Right hindlimb (tissue), 1 donor: ENCODE data around the gene OSBPL2.

ENCODE experiments used
- DNase-seq: peaks from one replicate; pipeline ENCODE4 v3.0.0-alpha.2; 2018

OSBPL2 gene

DNA sequence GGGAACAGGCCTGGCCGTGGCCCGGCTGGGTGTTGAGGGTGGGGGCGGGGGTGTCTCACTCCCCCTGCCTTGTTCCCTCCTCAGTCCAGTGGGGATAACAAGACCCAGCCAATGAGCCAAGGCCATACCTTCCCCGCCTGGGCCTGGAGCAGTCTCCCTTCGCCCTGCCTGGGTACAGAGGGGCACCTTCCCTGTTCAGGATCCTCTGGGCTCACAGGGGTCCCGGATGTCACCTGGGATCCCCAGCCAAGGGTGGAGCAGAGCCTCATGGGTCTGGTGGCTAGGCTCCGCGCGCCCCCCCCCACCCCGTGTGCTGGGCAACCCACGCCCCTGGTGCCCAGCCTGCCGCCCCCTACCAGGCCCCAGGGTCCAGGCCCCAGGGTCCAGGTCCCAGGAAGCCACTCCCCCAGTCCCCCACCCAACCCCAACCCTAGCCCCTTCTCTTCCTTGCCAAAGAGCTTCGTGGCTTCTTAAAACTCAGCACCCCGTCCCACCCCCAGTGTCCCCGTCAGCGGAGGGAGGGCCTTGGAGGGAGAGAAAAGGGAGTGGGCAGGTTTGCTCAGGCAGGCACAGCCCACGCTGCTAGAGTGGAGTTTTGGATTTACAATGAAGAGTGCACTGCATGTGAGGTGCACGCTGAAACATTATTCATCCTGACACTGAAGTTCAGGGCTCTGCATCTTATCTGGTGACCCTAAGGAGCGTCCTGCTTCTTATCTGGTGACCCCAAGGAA is 30.1 kb upstream of the OSBPL2 start:
- no peak for DNase-seq

DNA sequence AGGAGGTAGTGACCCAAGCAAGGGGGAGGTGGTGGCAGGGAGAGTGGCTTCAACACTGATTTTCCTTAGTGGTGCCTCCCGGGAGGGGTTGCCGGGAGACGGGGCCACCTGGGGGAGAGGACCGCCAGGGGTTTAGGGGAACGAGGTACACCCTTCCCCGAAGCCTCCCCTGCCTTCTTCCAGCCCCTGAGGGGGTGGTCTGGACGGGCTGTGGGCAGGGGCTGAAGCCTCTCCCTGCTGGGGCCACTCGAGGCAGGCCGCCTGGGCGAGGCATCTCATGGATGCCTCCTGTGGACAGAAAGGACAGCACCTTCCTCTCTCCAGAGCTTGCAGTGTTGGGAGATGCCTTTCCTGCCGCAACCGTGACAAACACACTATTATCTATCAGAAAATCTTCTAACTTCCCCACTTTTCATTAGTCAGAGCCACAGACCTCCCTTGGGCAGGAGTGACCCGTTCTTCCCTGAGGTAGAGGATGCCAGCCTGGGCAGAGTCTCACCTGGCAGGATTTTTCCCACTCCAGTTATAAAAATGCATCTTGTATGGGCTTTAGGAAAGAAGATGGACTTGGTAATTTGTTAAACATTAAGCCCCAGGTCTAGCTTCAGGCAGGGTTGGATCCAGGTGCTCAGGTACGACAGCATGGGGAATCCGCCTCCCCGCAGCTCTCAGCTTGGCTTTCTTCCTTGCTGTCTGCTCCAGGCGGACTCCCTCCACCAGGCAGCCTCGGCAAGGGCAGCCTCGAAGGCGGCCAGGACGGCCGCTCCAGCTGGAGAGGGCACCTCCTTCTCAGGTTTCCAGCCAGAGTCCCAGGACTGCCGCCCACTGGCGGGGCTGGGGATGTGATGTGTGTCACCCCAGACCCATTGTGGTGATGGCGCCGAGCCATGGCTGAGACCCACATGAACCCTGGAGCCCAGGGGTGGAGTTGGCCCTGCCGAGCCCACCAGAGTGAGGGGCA is 29.2 kb upstream of the OSBPL2 start:
- no peak for DNase-seq

DNA sequence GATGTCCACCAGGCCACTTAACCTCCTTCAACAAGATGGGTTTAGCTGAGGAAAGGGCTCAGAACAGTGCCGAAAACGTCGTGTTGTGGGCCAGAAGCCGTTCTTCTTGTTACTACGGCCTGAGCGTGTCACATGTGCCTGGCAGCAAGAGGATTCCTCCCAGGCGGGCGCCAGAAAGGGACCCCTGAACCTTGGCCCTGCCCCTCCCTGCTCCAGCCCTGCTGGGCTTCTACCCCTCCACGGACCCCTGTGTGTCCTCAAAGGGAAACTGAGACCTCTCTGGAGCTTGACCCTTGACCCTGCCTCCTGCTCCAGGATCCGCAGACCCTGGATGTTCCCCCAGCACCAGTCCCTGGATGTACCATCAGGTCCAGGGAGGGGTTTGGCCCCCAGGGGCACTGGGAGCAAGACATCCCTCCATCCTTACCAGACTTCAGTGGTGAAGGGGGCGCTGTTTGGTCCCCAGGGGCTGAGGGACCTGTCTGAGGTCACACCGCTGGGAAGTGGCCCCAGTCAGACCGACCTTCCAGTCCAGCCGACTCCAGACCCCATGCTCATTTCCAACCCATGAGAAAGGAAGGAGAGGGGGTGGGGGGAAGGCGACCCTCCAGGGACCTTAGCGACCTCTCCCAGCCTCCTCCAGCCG is 28.3 kb upstream of the OSBPL2 start:
- no peak for DNase-seq

DNA sequence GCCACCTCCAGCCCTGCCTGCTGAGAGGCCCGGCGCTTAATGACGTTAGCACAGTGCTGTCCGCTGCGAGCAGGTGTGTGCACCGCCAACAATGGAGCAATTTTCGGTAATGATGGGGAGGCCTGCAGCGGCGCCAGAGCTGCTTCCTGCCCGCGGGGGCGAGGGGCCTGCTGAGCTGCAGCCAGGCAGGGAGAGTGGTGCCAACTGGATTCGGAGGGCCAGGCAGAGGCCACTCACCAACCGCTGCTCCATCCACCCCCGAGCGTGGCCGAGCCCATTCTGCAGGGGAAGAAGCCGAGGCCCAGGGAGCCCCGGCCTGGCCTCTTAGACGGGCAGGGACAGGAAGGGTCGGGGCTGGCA is 27.8 kb upstream of the OSBPL2 start:
- no peak for DNase-seq

DNA sequence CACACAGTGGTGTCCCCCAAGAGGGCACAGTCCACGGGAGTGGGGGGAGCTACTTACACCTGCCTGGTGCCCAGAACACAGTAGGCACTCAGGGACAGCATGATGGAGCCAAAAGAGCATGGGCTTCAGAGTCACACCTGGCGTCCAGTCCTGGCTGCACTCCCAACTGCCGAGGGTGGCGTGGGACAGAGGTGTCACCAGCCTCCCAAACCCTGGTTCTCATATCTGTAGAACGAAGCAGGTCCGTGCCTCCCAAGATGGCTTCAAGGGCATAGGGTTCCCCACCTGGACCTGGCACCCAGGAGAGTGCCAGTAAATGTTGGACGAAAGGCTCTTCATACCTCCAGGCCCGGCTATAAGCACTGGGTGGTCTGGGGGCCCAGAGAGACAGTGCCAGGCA is 27.1 kb upstream of the OSBPL2 start:
- DNase-seq, result no peak

DNA sequence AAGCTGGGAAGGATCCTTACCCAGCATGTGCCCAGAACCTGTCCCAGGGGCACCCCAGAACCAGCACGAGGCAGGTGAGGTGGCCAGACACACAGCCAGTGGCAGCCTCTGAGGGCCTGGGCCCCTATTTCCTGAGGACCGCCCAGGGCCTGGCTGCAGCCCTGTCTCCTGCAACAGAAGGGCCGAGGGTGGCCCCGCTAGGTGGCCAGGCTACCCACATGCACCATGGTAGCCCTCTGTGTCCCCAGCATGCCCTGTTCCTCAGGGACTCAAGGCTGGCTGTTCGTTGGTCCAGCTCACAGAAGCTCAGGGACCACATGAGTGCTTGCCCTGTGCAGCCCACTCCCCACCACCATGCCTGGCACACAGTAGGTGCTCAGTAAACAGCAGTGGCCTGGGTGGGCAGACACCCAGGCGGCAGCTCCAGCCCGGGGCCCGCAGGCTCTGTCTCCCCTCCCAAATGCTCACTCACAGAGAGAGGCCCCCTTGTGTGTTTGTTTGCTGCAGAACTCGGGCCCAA is 26.5 kb upstream of the OSBPL2 start:
- no peak for DNase-seq

DNA sequence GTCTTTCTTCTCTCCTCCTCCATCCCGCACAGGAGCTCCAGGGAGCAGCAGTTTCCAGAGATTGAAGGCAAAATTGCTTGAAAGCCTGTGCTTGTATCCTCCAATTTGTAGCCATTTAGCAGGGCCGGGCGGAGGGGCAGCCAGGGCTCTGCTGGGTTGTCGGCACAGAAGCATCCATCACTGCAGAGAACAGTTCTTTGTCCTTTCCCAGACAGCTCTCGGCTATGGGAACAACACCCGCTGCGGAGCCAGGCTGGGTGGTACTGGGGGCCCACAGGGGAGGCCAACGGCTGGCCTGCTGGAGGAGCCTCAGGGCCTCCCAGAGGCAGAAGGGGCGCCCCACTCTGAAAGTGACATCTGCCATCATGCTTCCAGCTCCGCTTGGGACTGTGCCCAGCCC is 26.0 kb upstream of the OSBPL2 start:
- DNase-seq, result no peak

DNA sequence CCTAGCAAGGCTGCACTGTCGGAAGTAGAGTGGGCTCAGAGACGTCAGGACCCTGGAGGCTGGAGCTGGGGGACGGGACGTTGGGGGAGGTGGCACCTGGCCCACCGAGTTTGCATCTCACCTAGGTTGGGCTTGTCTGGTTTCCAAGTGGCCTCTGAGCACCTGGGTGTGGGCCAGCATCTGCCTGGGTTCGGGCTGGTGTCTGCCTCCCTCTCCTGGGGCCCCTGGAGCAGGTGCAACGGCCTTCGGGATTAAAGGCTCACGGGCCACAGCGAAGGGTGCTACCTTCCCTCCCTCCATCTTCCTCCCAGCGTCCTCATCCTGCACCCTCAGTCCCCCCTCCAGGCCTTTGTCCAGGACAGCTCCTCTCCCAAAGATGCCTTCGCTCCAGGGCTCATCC is 24.3 kb upstream of the OSBPL2 start:
- no peak for DNase-seq

DNA sequence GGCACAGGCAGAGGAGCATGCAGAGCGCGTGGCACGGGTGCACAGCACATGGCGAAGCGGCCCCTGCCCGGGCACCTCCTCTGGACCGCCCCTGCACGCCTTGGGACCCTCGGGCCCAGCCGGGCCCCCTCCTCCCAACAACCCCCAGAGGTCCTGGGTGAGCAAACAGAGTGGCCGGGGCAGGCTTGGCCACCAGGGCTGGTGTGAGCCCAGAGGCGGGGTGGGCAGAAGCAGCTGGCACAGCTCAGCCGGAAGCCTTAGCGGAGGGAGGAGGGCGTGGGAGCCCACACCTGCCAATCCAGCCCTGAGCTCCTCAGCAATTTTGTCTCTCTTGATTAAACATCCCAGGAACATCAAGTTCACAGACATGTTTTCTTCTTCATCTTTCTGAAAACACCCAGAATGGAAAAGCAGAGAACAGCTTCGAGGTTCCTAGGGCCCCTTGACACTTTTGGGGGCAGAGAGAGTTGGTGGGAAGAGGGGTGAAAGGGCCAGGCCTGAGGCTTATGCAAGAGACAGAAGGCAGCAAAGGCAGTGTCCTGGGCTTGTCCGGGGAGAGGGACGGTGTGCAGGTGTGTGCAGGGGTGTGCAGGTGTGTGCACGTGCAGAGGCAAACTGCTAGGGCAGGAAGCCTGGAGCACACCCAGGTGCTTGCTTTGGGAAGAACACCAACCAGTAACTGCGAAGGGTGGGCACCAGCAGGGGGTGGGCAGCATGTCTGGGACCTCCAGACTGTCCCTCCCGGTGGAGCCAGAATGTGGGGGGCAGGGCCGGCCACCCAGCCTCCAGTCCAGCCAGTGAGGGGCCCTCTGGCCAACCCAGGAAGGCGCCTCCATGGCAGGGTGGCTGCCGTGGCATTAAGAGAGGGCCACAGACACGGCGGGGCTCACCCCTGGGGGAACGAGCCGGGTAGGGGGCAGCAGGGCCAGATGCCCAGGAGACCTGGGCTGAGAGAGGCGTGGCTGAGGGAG is 23.0 kb upstream of the OSBPL2 start:
- DNase-seq, result no peak

DNA sequence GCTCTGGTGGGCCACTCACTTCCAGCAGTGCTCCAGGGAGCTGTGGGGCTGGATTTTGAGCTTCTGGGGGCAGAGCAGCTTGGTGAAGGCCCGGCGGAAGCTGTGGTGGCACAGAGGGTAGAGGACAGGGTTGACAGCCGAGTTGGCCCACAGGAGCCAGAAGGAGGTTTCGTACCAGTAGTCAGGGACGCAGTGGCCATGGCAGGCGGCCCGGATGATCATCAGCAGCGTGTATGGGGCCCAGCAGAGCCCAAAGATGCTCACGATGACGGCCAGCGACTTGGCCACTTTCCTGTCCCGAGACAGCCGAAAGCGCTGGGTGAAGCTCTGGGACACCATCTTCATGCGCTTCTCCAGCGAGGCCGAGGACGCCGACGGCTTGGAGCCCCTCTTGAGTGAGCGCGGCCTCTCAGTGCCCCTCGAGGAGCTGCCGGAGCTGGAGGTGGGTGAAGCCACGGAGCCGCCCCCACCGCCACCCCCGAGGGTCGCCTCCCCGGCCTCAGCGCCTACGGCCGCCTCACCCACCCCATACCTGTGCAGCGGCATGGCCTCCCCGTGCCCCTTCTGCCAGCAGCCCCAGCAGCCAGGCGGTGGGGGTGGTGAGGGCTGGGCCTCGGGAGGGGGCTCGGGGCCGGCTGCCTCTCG is 22.2 kb upstream of the OSBPL2 start:
- no peak for DNase-seq

DNA sequence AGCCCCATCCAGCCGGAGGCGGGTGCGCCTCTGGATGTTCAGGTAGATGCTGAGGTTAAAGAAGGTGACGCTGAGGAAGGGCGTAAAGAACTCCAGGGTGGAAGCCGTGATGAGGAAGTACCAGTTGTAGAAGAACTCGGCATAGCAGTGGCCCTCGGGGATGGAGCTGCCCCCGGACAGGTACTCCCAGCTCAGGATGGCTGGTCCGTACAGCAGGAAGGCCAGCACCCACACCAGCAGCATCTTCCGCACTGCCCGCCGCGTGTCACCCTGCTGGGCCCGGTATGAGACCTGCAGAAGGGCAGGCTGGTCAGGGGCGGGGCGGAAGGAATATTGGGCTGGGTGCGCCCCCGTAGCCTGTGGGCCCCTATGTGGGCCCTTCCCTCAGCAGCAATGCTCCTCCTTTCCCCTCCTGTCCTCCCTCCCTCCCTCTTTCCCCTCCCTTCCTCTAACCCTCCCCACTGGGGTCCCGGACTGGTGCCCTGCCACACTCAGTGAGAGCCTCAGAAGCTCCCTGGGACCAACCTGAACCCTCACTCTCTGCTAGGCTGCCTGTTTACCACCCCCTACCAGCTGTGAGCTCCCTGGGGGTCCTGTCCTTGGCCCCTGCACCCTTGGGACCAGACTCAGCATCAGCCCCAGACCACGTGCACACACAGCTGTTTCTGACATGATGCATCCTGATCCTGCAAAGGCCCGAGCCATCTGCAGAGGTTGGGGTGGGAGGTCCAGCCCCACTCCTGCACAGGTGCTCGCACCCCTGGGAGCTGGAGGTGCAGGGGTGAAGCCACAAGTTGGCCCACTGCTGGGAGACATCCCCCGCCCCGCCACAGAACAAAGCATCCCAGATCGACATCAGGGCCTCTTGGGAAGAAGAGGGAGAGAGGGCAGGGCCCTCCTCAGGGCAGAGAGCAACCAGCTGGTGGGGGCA is 21.4 kb upstream of the OSBPL2 start:
- DNase-seq, result no peak

DNA sequence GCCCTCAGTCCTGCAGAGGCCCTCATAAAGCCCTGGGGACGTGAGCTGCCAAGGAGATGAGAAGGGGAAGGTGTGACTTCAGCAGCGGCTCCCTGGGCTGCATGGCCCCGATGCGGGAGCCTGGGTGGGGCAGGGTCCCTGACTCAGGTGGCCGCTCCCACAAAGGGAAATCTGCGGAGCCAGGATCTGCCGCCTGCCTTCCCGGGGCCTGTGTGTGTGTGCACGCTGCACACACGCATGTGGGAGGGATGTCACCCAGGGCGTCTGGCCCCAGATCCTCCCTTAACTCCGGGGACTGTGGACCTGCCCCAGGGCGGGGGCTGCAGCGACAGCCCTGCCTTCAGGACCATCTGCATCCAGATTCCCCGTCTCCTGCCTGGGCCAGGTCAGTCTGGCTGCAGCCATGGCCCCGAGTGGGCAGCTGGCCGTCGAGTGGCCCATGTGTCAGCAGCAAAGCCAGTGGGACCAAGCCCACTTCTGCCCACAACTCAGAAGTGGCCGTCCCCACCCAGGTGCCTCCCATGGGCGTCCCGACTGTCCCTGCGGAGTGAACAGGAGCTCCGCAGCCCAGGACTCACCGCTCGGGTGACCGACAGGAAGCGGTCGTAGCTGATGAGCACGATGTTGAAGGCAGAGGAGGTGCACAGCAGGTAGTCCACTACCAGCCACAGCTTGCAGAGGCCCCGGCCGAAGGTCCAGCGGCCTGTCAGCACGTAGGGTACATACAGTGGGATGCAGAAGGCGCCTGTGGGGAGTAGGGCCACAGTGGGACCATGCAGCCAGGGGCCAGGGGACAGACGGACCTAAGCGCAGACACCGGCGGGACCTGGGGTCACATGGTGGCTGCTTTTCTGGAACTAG is 20.2 kb upstream of the OSBPL2 start:
- no peak for DNase-seq

DNA sequence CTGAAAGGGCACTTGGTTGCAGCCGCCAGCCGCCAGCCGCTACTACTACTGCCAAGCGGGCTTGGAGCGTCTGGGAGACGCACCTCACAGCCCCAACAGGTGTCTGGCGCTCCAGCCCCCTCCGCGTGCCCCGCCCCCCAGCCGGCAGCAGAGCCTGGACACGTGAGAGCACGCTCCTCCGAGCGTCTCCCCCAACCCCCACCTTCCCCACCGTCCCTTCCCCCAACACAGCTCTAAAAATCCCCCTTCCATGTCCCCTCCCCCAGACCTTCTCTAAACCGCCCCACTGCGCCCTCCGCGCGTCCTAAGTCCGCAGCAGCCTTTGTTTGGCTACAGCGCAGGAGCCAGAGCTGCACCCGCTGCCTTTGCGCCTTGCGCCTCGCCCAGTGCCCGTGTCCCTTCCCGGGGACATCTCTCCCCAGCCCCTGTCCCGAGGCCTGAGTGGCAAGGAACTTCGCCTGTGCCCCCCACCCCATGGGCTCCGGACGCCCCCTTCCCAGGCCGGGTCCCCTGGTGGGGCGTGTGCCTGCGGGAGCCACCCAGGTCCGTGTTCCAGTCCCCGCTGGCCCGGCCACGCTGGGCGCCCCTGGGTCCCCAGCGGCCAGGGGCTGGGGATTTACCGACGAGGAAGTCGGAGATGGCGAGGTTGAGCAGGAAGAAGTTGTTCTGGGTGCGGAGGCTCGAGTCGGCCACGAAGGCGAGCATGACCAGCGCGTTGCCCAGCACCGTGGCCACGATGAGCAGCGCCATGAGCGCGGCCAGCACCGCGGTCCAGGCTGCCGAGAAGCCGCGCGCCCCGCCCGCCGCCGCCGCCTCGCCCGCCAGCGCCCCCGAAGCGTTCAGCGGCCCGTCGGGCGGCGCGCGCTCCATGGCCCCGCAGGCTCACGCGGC is 19.0 kb upstream of the OSBPL2 start:
- no peak for DNase-seq

DNA sequence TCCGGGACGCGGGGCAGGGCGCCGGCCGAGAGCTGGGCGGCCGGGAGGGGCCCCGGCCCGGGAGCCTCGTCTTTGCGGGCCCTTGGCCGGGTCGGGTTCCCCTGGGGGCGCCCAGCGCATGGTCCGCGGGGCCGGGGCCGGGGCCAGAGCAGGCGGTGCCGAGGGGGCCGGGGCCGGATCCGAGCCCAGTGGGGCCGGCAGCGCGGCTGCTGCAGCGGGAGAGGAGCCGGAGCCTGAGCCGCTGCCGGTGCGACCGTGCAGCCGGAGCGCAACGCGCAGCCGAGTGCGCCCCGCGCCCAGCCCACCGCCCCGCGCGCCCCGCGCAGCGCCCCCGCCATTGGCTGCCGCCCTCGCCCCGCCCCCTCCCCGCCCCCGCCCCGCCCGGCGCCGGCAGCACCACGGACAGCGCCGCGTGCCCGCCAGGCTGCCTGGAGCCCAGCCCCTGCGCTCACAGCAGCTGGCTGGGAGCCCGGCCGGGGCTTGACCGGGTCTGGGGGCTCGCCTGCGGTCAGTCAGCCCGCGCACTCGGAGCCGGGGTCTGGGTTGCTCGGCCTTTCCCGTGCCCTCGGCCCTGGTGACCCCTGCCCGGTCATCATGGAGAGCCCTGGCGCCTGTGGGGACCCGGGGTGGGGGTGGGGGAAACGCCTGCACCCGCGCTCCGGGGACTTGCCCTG is 18.2 kb upstream of the OSBPL2 start, which contains the start of gene HRH3:
TSS of gene HRH3 (minus strand) at position 287 of the 674 bp plus-strand sequence. CDS start 308 bp downstream, outside the sequence.
- peak; percentile 77 for DNase-seq

DNA sequence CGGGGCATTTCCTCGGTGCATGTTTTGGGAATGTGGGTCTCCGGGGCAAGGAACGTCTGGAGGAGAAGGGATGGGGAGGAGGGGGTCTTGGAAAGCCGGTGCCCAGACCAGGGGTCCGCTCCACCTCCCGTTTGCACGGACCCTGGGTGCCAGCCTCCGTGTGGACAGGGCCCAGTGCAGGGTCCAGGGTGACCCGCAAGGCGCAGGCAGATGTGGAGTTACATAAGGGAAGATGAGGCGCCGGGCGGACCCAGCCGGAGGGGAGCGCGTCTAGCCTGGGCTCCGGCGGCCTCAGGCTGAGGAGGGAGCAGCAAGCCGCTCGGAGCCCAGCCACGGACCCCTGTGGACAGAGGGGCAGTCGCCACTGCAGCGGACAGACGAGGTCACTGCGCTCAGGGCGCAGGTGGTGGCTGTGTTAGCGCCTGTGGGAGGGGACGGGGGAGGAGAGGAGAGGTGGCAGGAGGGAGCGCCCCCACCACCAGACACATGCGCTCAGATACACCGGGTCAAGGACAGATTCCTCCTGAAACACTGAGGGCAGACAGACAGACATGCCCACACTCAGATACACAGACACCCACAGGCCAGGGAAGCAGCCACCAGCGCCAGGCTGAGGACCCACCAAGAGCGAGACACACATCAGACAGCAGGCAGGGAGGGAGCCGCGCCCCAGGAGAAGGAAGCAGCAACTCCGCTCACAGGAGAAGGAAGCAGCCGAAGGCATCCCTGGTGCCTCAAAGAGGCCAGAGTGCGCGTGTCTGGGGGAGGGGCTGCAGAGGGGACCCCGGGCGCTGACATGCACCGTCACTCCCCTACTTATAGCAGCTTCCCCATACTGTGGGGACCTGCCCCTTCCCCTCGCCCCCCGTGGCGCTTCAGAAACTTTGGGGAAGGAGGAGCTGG is 17.4 kb upstream of the OSBPL2 start:
- DNase-seq, result no peak

DNA sequence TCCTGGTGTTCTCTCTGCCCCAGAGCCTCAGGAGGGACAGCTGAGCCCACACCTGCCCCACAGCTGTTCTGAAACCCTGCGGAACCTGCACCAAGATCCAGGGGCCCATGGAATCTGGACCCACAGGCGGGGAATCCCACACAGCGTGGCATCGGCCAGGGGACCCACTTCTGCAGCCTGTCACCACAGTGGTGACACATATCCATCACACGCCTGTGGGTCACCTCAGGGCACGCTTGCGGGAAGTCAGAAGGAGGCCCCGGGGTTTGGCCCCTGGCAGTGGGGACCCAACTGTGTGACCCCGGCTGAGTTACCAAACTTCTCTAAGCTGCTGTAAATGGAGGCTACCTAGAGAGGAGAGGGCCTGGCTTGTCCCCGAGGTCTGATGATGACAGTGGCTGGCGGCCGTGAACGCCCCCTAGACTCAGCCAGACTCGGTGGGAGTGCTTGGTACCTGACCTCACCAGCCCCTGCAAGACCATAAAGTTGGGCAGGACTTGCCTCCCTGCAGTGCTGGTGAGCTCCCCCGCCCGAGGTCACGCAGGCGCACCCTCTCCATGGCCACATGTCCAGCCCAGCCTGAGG is 16.0 kb upstream of the OSBPL2 start:
- DNase-seq, result no peak
